Iris pigment epithelial cell (primary cell): ENCODE results near the gene FOXQ1.

Source experiments
- DNase-seq: peaks from one replicate; pipeline ENCODE4 v3.0.0-alpha.2; 2011; ENCODE audit warnings: low read depth

Gene FOXQ1

GRCh38 chr6:1363729-1364572, 52.1 kb downstream of the FOXQ1 start:
- DNase-seq = peak; percentile 34
